GM12878 (cell line): ENCODE measurements around the gene POLD2. TPM values are rescaled to one million over a fixed set of nuclear protein-coding genes. Genes with fewer than 3 reads are reported as not detected.

ENCODE experiments used
- ATAC-seq: fragments of 200-7000 bp; cut with Tn5 transposase; 3 replicates; pipeline ENCODE4 v1.9.1; 2020; ENCODE audit warnings: mild to moderate bottlenecking, moderate library complexity
- BruUV-seq: library from RNA; stranded (reverse); fragments of 400-500 nt; replicated peaks from 2 replicates; lab custom pipeline; 2021; lab: Mats Ljungman, UMichigan
- CTCF ChIA-PET: fragments of 300-600 bp; sonication (Branson Sonifier 250); formaldehyde crosslinking; extraction: SDS; loops from one replicate; lab custom pipeline; 2021; ENCODE audit warnings: inconsistent platforms; lab: Yijun Ruan, JAX
- POLR2A ChIA-PET: fragments of 350-600 bp; formaldehyde crosslinking; extraction: SDS; loops from one replicate; lab custom pipeline; 2021; ENCODE audit warnings: inconsistent platforms; lab: Charles Lee
- RAD21 ChIA-PET: fragments of 300-600 bp; sonication (Branson Sonifier 250); formaldehyde crosslinking; loops from one replicate; lab custom pipeline; 2023; ENCODE audit warnings: antibody characterized with exemption; ENCODE audit not compliant: unreplicated experiment; lab: Charles Lee
- SMC1A ChIA-PET: fragments of 300-600 bp; sonication (Branson Sonifier 250); formaldehyde crosslinking; loops from one replicate; lab custom pipeline; 2023; ENCODE audit not compliant: unreplicated experiment, uncharacterized antibody; lab: Charles Lee
- DNase-seq: peaks from one replicate; pipeline ENCODE4 v3.0.0-alpha.2; 2011; ENCODE audit warnings: low read depth, low spot score
- FAIRE-seq: peaks from 3 replicates; lab custom pipeline; 2011; peaks lifted over from hg19 to GRCh38; lab: Jason Lieb, UNC
- H2AFZ ChIP-seq: 2 replicates; pipeline ENCODE4 v1.6.0; 2011; ENCODE audit warnings: low read depth, low read length, control low read depth; ENCODE audit not compliant: control insufficient read depth
- H3K27ac ChIP-seq: 2 replicates; pipeline ENCODE4 v1.5.1; 2011; ENCODE audit warnings: control low read depth; ENCODE audit not compliant: control insufficient read depth, insufficient read depth
- H3K27me3 ChIP-seq, 2 experiments: replicated peaks in 1 of 2; 2 replicates each; pipeline versions ENCODE4 v1.6.0 to v1.6.1; 2011; ENCODE audit warnings: low read length in 1 of 2; ENCODE audit not compliant: control insufficient read depth in 2 of 2, insufficient read depth in 2 of 2
- H3K36me3 ChIP-seq, 2 experiments: 2 replicates each; pipeline ENCODE4 v1.5.1; 2011; ENCODE audit warnings: low read length in 1 of 2; ENCODE audit not compliant: control insufficient read depth in 2 of 2, insufficient read depth in 2 of 2
- H3K4me1 ChIP-seq: 2 replicates; pipeline ENCODE4 v1.6.1; 2011; ENCODE audit warnings: mild to moderate bottlenecking, low read length, moderate library complexity, mixed read lengths; ENCODE audit not compliant: control insufficient read depth, insufficient read depth
- H3K4me2 ChIP-seq: 2 replicates; pipeline ENCODE4 v1.6.0; 2011; ENCODE audit warnings: control low read depth; ENCODE audit not compliant: control insufficient read depth, insufficient read depth
- H3K4me3 ChIP-seq: fragments of 200-600 bp; sonication (generic); 2 replicates; pipeline ENCODE4 v1.5.1; 2016
- H3K79me2 ChIP-seq: 2 replicates; pipeline ENCODE4 v1.6.0; 2011; ENCODE audit warnings: low read length; ENCODE audit not compliant: control insufficient read depth, insufficient read depth
- H3K9ac ChIP-seq: 2 replicates; pipeline ENCODE4 v1.8.0; 2011; ENCODE audit warnings: low read length, control low read depth, mixed read lengths; ENCODE audit not compliant: control insufficient read depth, insufficient read depth
- H3K9me3 ChIP-seq: replicated peaks from 3 replicates; pipeline ENCODE4 v1.5.1; 2011; ENCODE audit warnings: mild to moderate bottlenecking, low read length; ENCODE audit not compliant: control insufficient read depth, insufficient read depth
- H4K20me1 ChIP-seq: 2 replicates; pipeline ENCODE4 v1.6.0; 2011; ENCODE audit not compliant: control insufficient read depth, insufficient read depth
- ATF7 ChIP-seq: fragments of 450-650 bp; IDR thresholded peaks from 2 replicates; pipeline ENCODE4 v1.6.1; 2016; ENCODE audit warnings: low read depth, mild to moderate bottlenecking
- CEBPB ChIP-seq, 2 experiments: fragments of 150-350 bp in 1 of 2; IDR thresholded peaks; 2 replicates each; pipeline ENCODE4 v1.6.1; 2012 to 2014; ENCODE audit warnings: low read depth in 2 of 2, low read length in 2 of 2, borderline replicate concordance in 1 of 2, inconsistent platforms in 1 of 2
- EED ChIP-seq: sonication (generic); IDR thresholded peaks from 2 replicates; pipeline ENCODE4 v1.6.1; 2016; ENCODE audit warnings: antibody characterized with exemption, low read depth
- HCFC1 ChIP-seq: fragments of 150-350 bp; IDR thresholded peaks from 2 replicates; pipeline ENCODE4 v1.6.1; 2014; ENCODE audit warnings: low read length
- MXI1 ChIP-seq: fragments of 150-350 bp; IDR thresholded peaks from 2 replicates; pipeline ENCODE4 v1.6.1; 2011; ENCODE audit warnings: low read depth, mild to moderate bottlenecking, inconsistent platforms, low read length, improper control_type of control experiment
- NFYB ChIP-seq: IDR thresholded peaks from 2 replicates; pipeline ENCODE4 v1.6.1; 2011; ENCODE audit warnings: low read depth, mild to moderate bottlenecking, low read length, improper control_type of control experiment, moderate library complexity; ENCODE audit not compliant: insufficient read depth
- RAD21 ChIP-seq: IDR thresholded peaks from 2 replicates; pipeline ENCODE4 v1.6.1; 2011; ENCODE audit warnings: mild to moderate bottlenecking, low read depth, low read length, moderate library complexity; ENCODE audit not compliant: insufficient read depth
- RELA ChIP-seq: fragments of 450-650 bp; IDR thresholded peaks from 2 replicates; pipeline ENCODE4 v1.8.0; 2014; ENCODE audit warnings: borderline replicate concordance; ENCODE audit not compliant: partially characterized antibody
- ZBTB11 ChIP-seq: fragments of 450-650 bp; formaldehyde crosslinking; IDR thresholded peaks from 2 replicates; pipeline ENCODE4 v1.5.0; 2022; ENCODE audit warnings: mild to moderate bottlenecking, missing genetic modification characterization
- ZZZ3 ChIP-seq: IDR thresholded peaks from 2 replicates; pipeline ENCODE4 v1.6.1; 2011; ENCODE audit warnings: low read depth; ENCODE audit not compliant: control insufficient read depth, insufficient read length
- WGBS: methylation state at CpG from one replicate; pipeline ENCODE4 v1.1.6; 2016; ENCODE audit warnings: low lambda C conversion rate; ENCODE audit not compliant: insufficient replicate concordance, insufficient coverage; ENCODE audit errors: missing lambda C conversion rate; 5-methylcytosine and 5-hydroxymethylcytosine counted together
- in situ Hi-C: fragments of 300-500 bp; cut with MboI; formaldehyde crosslinking; loops from 9 replicates; pipeline ENCODE4 v1.14.3; 2018; ENCODE audit warnings: mixed read lengths
- intact Hi-C: fragments of 100-400 bp; cut with micrococcal nuclease; formaldehyde crosslinking; loops from one replicate; pipeline ENCODE4 v1.14.2; 2022; ENCODE audit not compliant: unreplicated experiment
- polyA plus RNA-seq, 11 experiments: library from polyadenylated mRNA; depleted of rRNA in 4 of 11; unstranded in 6 of 11; stranded (reverse) in 5 of 11; fragments of >200 nt; fragmentation: Nextera tagmentation in 4 of 11; fragmentation: Illumina TruSeq in 1 of 11; extraction: Ambion mirVana in 4 of 11; extraction: Trizol in 1 of 11; gene quantifications; 1 replicate in 1 of 11; 2 replicates in 10 of 11; pipeline versions ENCODE4 v1.2.1 to v1.2.3, GENCODE V29; 2011 to 2016; ENCODE audit warnings: inconsistent platforms in 2 of 11, missing spikeins in 2 of 11, low read depth in 1 of 11
- total RNA-seq, 4 experiments: library from RNA; depleted of rRNA in 3 of 4; stranded (reverse); fragments of >200 nt in 3 of 4; fragmentation: Illumina TruSeq in 1 of 4; extraction: Trizol in 1 of 4; gene quantifications; 2 replicates each; pipeline versions ENCODE4 v1.2.1 to v1.2.3, GENCODE V29; 2013 to 2021
- TF ChIP-seq, protein P1 (sequence below): fragments of 450-650 bp; IDR thresholded peaks from 2 replicates; pipeline ENCODE4 v1.6.1; 2016; ENCODE audit warnings: mild to moderate bottlenecking
- TF ChIP-seq, protein P2 (sequence below): fragments of 450-650 bp; IDR thresholded peaks from 2 replicates; pipeline ENCODE4 v1.6.1; 2017; ENCODE audit warnings: mild to moderate bottlenecking, moderate library complexity

The POLD2 gene
- total and polyA plus RNA-seq, 10 of the 15 experiments (the other 5 are each of a cell fraction or from before 2014, with no cell fraction given): 19.1 to 287 (median 169) TPM

GRCh38 chr7:44099669-44100068 lies 23.7 kb downstream of the POLD2 start (continued):
- TF ChIP-seq NFYB (no peak), HCFC1 (no peak), ZBTB11 (CRISPR knock-in tag) (no peak), ATF7 (no peak), ZZZ3 (no peak)

DNA sequence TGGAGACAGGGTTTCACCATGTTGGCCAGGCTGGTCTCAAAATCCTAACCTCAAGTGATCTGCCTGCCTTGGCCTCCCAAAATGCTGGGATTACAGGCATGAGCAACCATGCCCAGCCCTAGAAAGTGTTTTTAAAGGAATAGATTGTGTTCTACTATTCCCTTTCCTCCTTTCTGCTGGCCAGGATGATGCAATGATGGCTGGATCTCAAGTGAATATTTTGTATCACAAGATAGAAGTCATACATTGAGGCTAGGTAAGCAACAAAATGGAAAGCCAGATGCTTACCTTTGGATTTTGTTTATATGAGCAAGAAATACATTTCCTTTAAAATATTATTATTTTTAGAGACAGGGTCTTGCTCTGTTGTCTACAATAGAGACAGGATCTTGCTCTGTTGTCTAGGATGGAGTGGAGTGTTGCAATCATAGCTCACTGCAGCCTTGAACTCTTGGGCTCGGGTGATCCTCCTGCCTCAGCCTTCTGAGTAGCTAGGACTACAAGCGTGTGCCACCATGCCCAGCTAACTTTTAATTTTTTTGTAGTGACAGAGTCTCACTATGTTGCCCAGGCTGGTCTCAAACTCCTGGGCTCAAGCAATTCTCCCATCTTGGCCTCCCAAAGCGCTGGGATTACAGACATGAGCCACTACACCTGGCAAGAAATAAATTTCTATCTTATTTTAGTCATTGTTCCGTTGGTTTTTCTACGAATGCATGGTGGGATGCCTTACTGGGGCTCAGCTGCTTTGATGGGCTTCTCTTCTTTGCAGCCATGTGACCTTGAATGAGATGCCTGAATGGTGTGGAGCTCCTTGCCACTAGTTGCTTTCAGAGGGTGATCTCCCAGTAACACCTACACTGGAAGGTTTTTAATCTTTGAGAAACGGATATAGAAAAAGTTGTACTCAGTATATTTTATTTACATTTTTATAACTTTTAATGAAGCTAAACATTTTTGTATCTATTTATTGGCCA lies 25.0 kb downstream of the POLD2 start:
- WGBS: 28% methylated on average over 6 of the region's 6 CpGs
- TF ChIP-seq, protein P1, sequence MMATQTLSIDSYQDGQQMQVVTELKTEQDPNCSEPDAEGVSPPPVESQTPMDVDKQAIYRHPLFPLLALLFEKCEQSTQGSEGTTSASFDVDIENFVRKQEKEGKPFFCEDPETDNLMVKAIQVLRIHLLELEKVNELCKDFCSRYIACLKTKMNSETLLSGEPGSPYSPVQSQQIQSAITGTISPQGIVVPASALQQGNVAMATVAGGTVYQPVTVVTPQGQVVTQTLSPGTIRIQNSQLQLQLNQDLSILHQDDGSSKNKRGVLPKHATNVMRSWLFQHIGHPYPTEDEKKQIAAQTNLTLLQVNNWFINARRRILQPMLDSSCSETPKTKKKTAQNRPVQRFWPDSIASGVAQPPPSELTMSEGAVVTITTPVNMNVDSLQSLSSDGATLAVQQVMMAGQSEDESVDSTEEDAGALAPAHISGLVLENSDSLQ: no peak
- no peak for TF ChIP-seq MXI1
- TF ChIP-seq RELA: no peak
- TF ChIP-seq RAD21: no peak
- no peak for TF ChIP-seq EED
- no peak for TF ChIP-seq CEBPB (IDR thresholded peaks at IDR 0.05; ENCODE audit: borderline replicate concordance in 1 of 2, low read depth in 2 of 2, low read length in 2 of 2)
- TF ChIP-seq, protein P2, sequence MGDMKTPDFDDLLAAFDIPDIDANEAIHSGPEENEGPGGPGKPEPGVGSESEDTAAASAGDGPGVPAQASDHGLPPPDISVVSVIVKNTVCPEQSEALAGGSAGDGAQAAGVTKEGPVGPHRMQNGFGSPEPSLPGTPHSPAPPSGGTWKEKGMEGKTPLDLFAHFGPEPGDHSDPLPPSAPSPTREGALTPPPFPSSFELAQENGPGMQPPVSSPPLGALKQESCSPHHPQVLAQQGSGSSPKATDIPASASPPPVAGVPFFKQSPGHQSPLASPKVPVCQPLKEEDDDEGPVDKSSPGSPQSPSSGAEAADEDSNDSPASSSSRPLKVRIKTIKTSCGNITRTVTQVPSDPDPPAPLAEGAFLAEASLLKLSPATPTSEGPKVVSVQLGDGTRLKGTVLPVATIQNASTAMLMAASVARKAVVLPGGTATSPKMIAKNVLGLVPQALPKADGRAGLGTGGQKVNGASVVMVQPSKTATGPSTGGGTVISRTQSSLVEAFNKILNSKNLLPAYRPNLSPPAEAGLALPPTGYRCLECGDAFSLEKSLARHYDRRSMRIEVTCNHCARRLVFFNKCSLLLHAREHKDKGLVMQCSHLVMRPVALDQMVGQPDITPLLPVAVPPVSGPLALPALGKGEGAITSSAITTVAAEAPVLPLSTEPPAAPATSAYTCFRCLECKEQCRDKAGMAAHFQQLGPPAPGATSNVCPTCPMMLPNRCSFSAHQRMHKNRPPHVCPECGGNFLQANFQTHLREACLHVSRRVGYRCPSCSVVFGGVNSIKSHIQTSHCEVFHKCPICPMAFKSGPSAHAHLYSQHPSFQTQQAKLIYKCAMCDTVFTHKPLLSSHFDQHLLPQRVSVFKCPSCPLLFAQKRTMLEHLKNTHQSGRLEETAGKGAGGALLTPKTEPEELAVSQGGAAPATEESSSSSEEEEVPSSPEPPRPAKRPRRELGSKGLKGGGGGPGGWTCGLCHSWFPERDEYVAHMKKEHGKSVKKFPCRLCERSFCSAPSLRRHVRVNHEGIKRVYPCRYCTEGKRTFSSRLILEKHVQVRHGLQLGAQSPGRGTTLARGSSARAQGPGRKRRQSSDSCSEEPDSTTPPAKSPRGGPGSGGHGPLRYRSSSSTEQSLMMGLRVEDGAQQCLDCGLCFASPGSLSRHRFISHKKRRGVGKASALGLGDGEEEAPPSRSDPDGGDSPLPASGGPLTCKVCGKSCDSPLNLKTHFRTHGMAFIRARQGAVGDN: no peak

More for the DNA sequence above, 25.0 kb downstream of the POLD2 start:
- Histone ChIP-seq H3K79me2 (no peaks in the 10 kb centered on the region), H4K20me1 (no peaks in the 10 kb centered on the region), H3K4me3 (no peak overlapping the region), H3K4me2 (no peak overlapping the region), H2AFZ (no peak overlapping the region), H3K36me3 (no peaks in the 10 kb centered on the region), H3K27ac (no peak overlapping the region), H3K27me3 (no peaks in the 10 kb centered on the region), H3K9ac (no peak overlapping the region), H3K4me1 (peaks cover 14% of the 10 kb centered on the region), H3K9me3 (no peaks in the 10 kb centered on the region)
- CTCF ChIA-PET: interaction anchor here (0.8 to 2.8 kb wide), 7 partner anchors 11 to 183 kb away, joined by 3 to 9 read pairs (median 3); no protein-coding TSS in a partner anchor
- POLR2A ChIA-PET: interaction anchor here (0.9 to 1.0 kb wide), 2 partner anchors 16 to 17 kb away, joined by 3 read pairs; no protein-coding TSS in a partner anchor
- ATAC-seq (no peak), FAIRE-seq (no peak), DNase-seq (no peak)
- RAD21 ChIA-PET: interaction anchor here (1.0 to 1.1 kb wide), 2 partner anchors 20 to 26 kb away, joined by 3 to 4 read pairs; no protein-coding TSS in a partner anchor
- intact Hi-C loops: no loop called here
- BruUV-seq: no TSS peak
- in situ Hi-C loops: no loop called here
- SMC1A ChIA-PET: interaction anchor here (0.9 to 2.0 kb wide), 8 partner anchors 10 to 60 kb away, joined by 3 to 6 read pairs (median 4); no protein-coding TSS in a partner anchor
